ENCODE results near the gene ZNF722.
"Not testable (repeated sequence)": the region's sequence is repeated elsewhere in the genome, so short reads cannot be mapped to it uniquely, and the experiment has no call there.

DNA sequence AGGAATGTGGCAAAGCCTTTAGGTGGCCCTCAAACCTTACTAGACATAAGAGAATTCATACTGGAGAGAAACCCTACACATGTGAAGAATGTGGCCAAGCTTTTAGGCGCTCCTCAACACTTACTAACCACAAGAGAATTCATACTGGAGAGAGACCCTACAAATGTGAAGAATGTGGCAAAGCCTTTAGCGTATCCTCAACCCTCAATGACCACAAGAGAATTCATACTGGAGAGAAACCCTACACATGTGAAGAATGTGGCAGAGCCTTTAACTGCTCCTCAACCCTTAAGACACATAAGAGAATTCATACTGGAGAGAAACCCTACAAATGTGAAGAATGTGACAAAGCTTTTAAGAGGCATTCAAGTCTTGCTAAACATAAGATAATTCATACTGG, 16.8 kb downstream of the ZNF722 start:
- not testable (repeated sequence) for TF ChIP-seq CTCF (IDR thresholded peaks at IDR 0.05; ENCODE audit: insufficient read depth, low read length, poor library complexity, severe bottlenecking); EZH2phosphoT487 (conservative IDR thresholded peaks at IDR 0.05; ENCODE audit: low read length)

Data from SU-DHL-6 (cell line).